GM12878 (cell line): Measurements from ENCODE around the gene GPR108. TPM values are rescaled to one million over a fixed set of nuclear protein-coding genes. Genes with fewer than 3 reads are reported as not detected.

ENCODE experiments used
- ATAC-seq: fragments of 200-7000 bp; cut with Tn5 transposase; 3 replicates; pipeline ENCODE4 v1.9.1; 2020; ENCODE audit warnings: mild to moderate bottlenecking, moderate library complexity
- BruUV-seq: library from RNA; stranded (reverse); fragments of 400-500 nt; replicated peaks from 2 replicates; lab custom pipeline; 2021; lab: Mats Ljungman, UMichigan
- CTCF ChIA-PET: fragments of 300-600 bp; sonication (Branson Sonifier 250); formaldehyde crosslinking; extraction: SDS; loops from one replicate; lab custom pipeline; 2021; ENCODE audit warnings: inconsistent platforms; lab: Yijun Ruan, JAX
- POLR2A ChIA-PET: fragments of 350-600 bp; formaldehyde crosslinking; extraction: SDS; loops from one replicate; lab custom pipeline; 2021; ENCODE audit warnings: inconsistent platforms; lab: Charles Lee
- RAD21 ChIA-PET: fragments of 300-600 bp; sonication (Branson Sonifier 250); formaldehyde crosslinking; loops from one replicate; lab custom pipeline; 2023; ENCODE audit warnings: antibody characterized with exemption; ENCODE audit not compliant: unreplicated experiment; lab: Charles Lee
- SMC1A ChIA-PET: fragments of 300-600 bp; sonication (Branson Sonifier 250); formaldehyde crosslinking; loops from one replicate; lab custom pipeline; 2023; ENCODE audit not compliant: unreplicated experiment, uncharacterized antibody; lab: Charles Lee
- DNase-seq: peaks from one replicate; pipeline ENCODE4 v3.0.0-alpha.2; 2011; ENCODE audit warnings: low read depth, low spot score
- FAIRE-seq: peaks from 3 replicates; lab custom pipeline; 2011; peaks lifted over from hg19 to GRCh38; lab: Jason Lieb, UNC
- H2AFZ ChIP-seq: 2 replicates; pipeline ENCODE4 v1.6.0; 2011; ENCODE audit warnings: low read depth, low read length, control low read depth; ENCODE audit not compliant: control insufficient read depth
- H3K27ac ChIP-seq: 2 replicates; pipeline ENCODE4 v1.5.1; 2011; ENCODE audit warnings: control low read depth; ENCODE audit not compliant: control insufficient read depth, insufficient read depth
- H3K27me3 ChIP-seq, 2 experiments: replicated peaks in 1 of 2; 2 replicates each; pipeline versions ENCODE4 v1.6.0 to v1.6.1; 2011; ENCODE audit warnings: low read length in 1 of 2; ENCODE audit not compliant: control insufficient read depth in 2 of 2, insufficient read depth in 2 of 2
- H3K36me3 ChIP-seq, 2 experiments: 2 replicates each; pipeline ENCODE4 v1.5.1; 2011; ENCODE audit warnings: low read length in 1 of 2; ENCODE audit not compliant: control insufficient read depth in 2 of 2, insufficient read depth in 2 of 2
- H3K4me1 ChIP-seq: 2 replicates; pipeline ENCODE4 v1.6.1; 2011; ENCODE audit warnings: mild to moderate bottlenecking, low read length, moderate library complexity, mixed read lengths; ENCODE audit not compliant: control insufficient read depth, insufficient read depth
- H3K4me2 ChIP-seq: 2 replicates; pipeline ENCODE4 v1.6.0; 2011; ENCODE audit warnings: control low read depth; ENCODE audit not compliant: control insufficient read depth, insufficient read depth
- H3K4me3 ChIP-seq: fragments of 200-600 bp; sonication (generic); 2 replicates; pipeline ENCODE4 v1.5.1; 2016
- H3K79me2 ChIP-seq: 2 replicates; pipeline ENCODE4 v1.6.0; 2011; ENCODE audit warnings: low read length; ENCODE audit not compliant: control insufficient read depth, insufficient read depth
- H3K9ac ChIP-seq: 2 replicates; pipeline ENCODE4 v1.8.0; 2011; ENCODE audit warnings: low read length, control low read depth, mixed read lengths; ENCODE audit not compliant: control insufficient read depth, insufficient read depth
- H3K9me3 ChIP-seq: replicated peaks from 3 replicates; pipeline ENCODE4 v1.5.1; 2011; ENCODE audit warnings: mild to moderate bottlenecking, low read length; ENCODE audit not compliant: control insufficient read depth, insufficient read depth
- H4K20me1 ChIP-seq: 2 replicates; pipeline ENCODE4 v1.6.0; 2011; ENCODE audit not compliant: control insufficient read depth, insufficient read depth
- IRF4 ChIP-seq: IDR thresholded peaks from 2 replicates; pipeline ENCODE4 v1.6.1; 2011; ENCODE audit warnings: low read depth, low read length
- PAX8 ChIP-seq: fragments of 450-650 bp; IDR thresholded peaks from 2 replicates; pipeline ENCODE4 v1.6.1; 2017; ENCODE audit warnings: mild to moderate bottlenecking, moderate library complexity
- SP1 ChIP-seq: IDR thresholded peaks from one replicate; pipeline ENCODE4 v1.6.1; 2011; ENCODE audit warnings: low read depth, low read length
- SPI1 ChIP-seq: IDR thresholded peaks from 2 replicates; pipeline ENCODE4 v1.6.1; 2011; ENCODE audit warnings: low read depth, mild to moderate bottlenecking, low read length, moderate library complexity, borderline replicate concordance; ENCODE audit not compliant: insufficient read depth
- YBX1 ChIP-seq: fragments of 450-650 bp; IDR thresholded peaks from 2 replicates; pipeline ENCODE4 v1.6.1; 2016; ENCODE audit warnings: antibody characterized with exemption
- WGBS: methylation state at CpG from one replicate; pipeline ENCODE4 v1.1.6; 2016; ENCODE audit warnings: low lambda C conversion rate; ENCODE audit not compliant: insufficient replicate concordance, insufficient coverage; ENCODE audit errors: missing lambda C conversion rate; 5-methylcytosine and 5-hydroxymethylcytosine counted together
- in situ Hi-C: fragments of 300-500 bp; cut with MboI; formaldehyde crosslinking; loops from 9 replicates; pipeline ENCODE4 v1.14.3; 2018; ENCODE audit warnings: mixed read lengths
- intact Hi-C: fragments of 100-400 bp; cut with micrococcal nuclease; formaldehyde crosslinking; loops from one replicate; pipeline ENCODE4 v1.14.2; 2022; ENCODE audit not compliant: unreplicated experiment
- polyA plus RNA-seq, 11 experiments: library from polyadenylated mRNA; depleted of rRNA in 4 of 11; unstranded in 6 of 11; stranded (reverse) in 5 of 11; fragments of >200 nt; fragmentation: Nextera tagmentation in 4 of 11; fragmentation: Illumina TruSeq in 1 of 11; extraction: Ambion mirVana in 4 of 11; extraction: Trizol in 1 of 11; gene quantifications; 1 replicate in 1 of 11; 2 replicates in 10 of 11; pipeline versions ENCODE4 v1.2.1 to v1.2.3, GENCODE V29; 2011 to 2016; ENCODE audit warnings: inconsistent platforms in 2 of 11, missing spikeins in 2 of 11, low read depth in 1 of 11
- total RNA-seq, 4 experiments: library from RNA; depleted of rRNA in 3 of 4; stranded (reverse); fragments of >200 nt in 3 of 4; fragmentation: Illumina TruSeq in 1 of 4; extraction: Trizol in 1 of 4; gene quantifications; 2 replicates each; pipeline versions ENCODE4 v1.2.1 to v1.2.3, GENCODE V29; 2013 to 2021
- TF ChIP-seq, protein P1 (sequence below): fragments of 450-650 bp; IDR thresholded peaks from 2 replicates; pipeline ENCODE4 v1.6.1; 2018; ENCODE audit warnings: mild to moderate bottlenecking, low read depth, moderate library complexity; ENCODE audit not compliant: partially characterized antibody

The GPR108 gene
- total and polyA plus RNA-seq, 10 of the 15 experiments (the other 5 are each of a cell fraction or from before 2014, with no cell fraction given): 4.4 to 87.2 (median 57.1) TPM

DNA sequence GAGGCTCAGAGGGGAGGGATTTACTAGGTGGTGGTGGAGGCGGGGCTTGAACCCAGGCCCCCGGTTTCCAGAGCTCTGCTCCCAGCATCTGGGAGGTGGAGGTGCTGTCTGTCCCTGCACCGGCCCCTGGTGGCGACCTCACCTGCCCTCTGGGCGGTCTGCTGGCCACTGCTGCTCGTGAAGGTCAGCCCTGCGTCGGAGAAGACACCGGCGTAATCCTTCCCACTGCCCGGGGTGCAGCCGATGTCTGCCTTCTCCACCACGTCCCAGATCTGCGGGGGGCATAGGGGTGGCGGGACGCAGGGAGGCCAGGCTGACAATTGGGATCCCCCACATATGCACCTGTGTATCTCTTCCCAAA is 29.7 kb downstream of the GPR108 start:
- no peak for FAIRE-seq
- TF ChIP-seq SPI1: no peak
- TF ChIP-seq YBX1: no peak
- TF ChIP-seq IRF4: no peak
- TF ChIP-seq PAX8: no peak
- TF ChIP-seq, protein P1, sequence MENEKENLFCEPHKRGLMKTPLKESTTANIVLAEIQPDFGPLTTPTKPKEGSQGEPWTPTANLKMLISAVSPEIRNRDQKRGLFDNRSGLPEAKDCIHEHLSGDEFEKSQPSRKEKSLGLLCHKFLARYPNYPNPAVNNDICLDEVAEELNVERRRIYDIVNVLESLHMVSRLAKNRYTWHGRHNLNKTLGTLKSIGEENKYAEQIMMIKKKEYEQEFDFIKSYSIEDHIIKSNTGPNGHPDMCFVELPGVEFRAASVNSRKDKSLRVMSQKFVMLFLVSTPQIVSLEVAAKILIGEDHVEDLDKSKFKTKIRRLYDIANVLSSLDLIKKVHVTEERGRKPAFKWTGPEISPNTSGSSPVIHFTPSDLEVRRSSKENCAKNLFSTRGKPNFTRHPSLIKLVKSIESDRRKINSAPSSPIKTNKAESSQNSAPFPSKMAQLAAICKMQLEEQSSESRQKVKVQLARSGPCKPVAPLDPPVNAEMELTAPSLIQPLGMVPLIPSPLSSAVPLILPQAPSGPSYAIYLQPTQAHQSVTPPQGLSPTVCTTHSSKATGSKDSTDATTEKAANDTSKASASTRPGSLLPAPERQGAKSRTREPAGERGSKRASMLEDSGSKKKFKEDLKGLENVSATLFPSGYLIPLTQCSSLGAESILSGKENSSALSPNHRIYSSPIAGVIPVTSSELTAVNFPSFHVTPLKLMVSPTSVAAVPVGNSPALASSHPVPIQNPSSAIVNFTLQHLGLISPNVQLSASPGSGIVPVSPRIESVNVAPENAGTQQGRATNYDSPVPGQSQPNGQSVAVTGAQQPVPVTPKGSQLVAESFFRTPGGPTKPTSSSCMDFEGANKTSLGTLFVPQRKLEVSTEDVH: no peak
- no peak for TF ChIP-seq SP1
- TF ChIP-seq, all 136 proteins: peak for 0
- H3K36me3 ChIP-seq: no peaks in the 10 kb centered on the region
- POLR2A ChIA-PET: no interaction called here
- CTCF ChIA-PET: interaction anchor here (0.6 kb wide), 1 partner anchor 19 kb away, joined by 3 read pairs; no protein-coding TSS in a partner anchor
- no peaks in the 10 kb centered on the region; a peak in 2 of 4 replicates for H3K27me3 ChIP-seq
- no peaks in the 10 kb centered on the region for H3K4me1 ChIP-seq
- H3K9ac ChIP-seq: no peak overlapping the region
- H3K4me3 ChIP-seq: no peak overlapping the region
- intact Hi-C loops (no loop called here), in situ Hi-C loops (no loop called here)
- H3K4me2 ChIP-seq: no peak overlapping the region
- DNase-seq (no peak), ATAC-seq (no peak)
- BruUV-seq: no TSS peak
- H3K27ac ChIP-seq: no peak overlapping the region
- SMC1A ChIA-PET: no interaction called here
- RAD21 ChIA-PET: no interaction called here
- WGBS: 63% methylated on average over 16 of the region's 16 CpGs
- H3K79me2 ChIP-seq: no peaks in the 10 kb centered on the region
- H4K20me1 ChIP-seq: no peaks in the 10 kb centered on the region
- H3K9me3 ChIP-seq: no peaks in the 10 kb centered on the region
- no peak overlapping the region for H2AFZ ChIP-seq
